RWPE1 (cell line): ENCODE results near the gene COL5A3.
A peak's percentile ranks its signal among the peaks of the same experiment; 100 is the strongest.

Source experiments
- CTCF ChIA-PET: fragments of 350-600 bp; sonication (Branson Sonifier 250); formaldehyde crosslinking; extraction: SDS; loops from one replicate; lab custom pipeline; 2021; lab: Yijun Ruan, JAX
- POLR2A ChIA-PET: fragments of 400-600 bp; formaldehyde crosslinking; extraction: SDS; loops from one replicate; lab custom pipeline; 2020; ENCODE audit warnings: antibody characterized with exemption; ENCODE audit not compliant: low non-redundant PET; lab: Yijun Ruan, JAX
- DNase-seq: peaks from one replicate; pipeline ENCODE4 v3.0.0; 2012; ENCODE audit warnings: low spot score
- H3K27ac ChIP-seq: fragments of 450-650 bp; 2 replicates; pipeline ENCODE4 v1.5.1; 2017
- CTCF ChIP-seq: fragments of 450-650 bp; conservative IDR thresholded peaks from 2 replicates; pipeline ENCODE4 v1.5.1; 2017; ENCODE audit warnings: low read depth, mild to moderate bottlenecking

The COL5A3 gene

GRCh38 chr19:10010247-10010691 lies at the start of gene COL5A3:
COL5A3 (minus strand) TSS chr19:10010504; CDS start chr19:10010385, 119 bp downstream.
- peak; percentile 70 for DNase-seq
- peak within 1 kb of the TSS; percentile 87 for H3K27ac ChIP-seq
- TF ChIP-seq CTCF, result no peak
- ChIA-PET CTCF (interaction anchor here (0.6 to 0.9 kb wide), 2 partner anchors 17 to 19 kb away, joined by 3 to 4 read pairs; no protein-coding TSS in a partner anchor), POLR2A (no interaction called here)

- CTCF ChIA-PET, result no interaction called here
- DNase-seq, result peak; percentile 37
- H3K27ac ChIP-seq, result no peak overlapping the region
- TF ChIP-seq CTCF, result no peak
- POLR2A ChIA-PET, result no interaction called here
These were observed 42.5 kb upstream of the COL5A3 start for GRCh38 chr19:10052602-10053360.

GRCh38 chr19:10049626-10050025 lies 39.3 kb upstream of the COL5A3 start:
- ChIA-PET POLR2A (no interaction called here), CTCF (no interaction called here)
- no peak for TF ChIP-seq CTCF
- DNase-seq, result no peak
- no peak overlapping the region for H3K27ac ChIP-seq

- ChIA-PET CTCF (no interaction called here), POLR2A (no interaction called here)
- no peak for TF ChIP-seq CTCF
- no peak overlapping the region for H3K27ac ChIP-seq
- no peak for DNase-seq
These were observed 35.1 kb upstream of the COL5A3 start for GRCh38 chr19:10045371-10045770.

GRCh38 chr19:10044390-10044789 lies 34.1 kb upstream of the COL5A3 start:
- ChIA-PET CTCF (interaction anchor here (0.7 kb wide), 1 partner anchor 1960 kb away, joined by 5 read pairs; no protein-coding TSS in a partner anchor), POLR2A (no interaction called here)
- TF ChIP-seq CTCF, result no peak
- DNase-seq, result peak; percentile 44
- no peak overlapping the region for H3K27ac ChIP-seq

- no peak for TF ChIP-seq CTCF
- DNase-seq, result no peak
- ChIA-PET CTCF (interaction anchor here (0.5 to 0.6 kb wide), 2 partner anchors 115 to 1339 kb away, joined by 3 to 5 read pairs; no protein-coding TSS in a partner anchor), POLR2A (no interaction called here)
- H3K27ac ChIP-seq, result no peak overlapping the region
These were observed 33.1 kb upstream of the COL5A3 start for GRCh38 chr19:10043286-10043927.
